ENCODE data around the gene FAM53B. TPM values are rescaled to one million over a fixed set of nuclear protein-coding genes. Genes with fewer than 3 reads are reported as not detected.
A peak's percentile ranks its signal among the peaks of the same experiment; 100 is the strongest.

The FAM53B gene
- total and polyA plus RNA-seq, 7 experiments from 2014 or later: 3.9 to 51.5 (median 27.7) TPM

DNA sequence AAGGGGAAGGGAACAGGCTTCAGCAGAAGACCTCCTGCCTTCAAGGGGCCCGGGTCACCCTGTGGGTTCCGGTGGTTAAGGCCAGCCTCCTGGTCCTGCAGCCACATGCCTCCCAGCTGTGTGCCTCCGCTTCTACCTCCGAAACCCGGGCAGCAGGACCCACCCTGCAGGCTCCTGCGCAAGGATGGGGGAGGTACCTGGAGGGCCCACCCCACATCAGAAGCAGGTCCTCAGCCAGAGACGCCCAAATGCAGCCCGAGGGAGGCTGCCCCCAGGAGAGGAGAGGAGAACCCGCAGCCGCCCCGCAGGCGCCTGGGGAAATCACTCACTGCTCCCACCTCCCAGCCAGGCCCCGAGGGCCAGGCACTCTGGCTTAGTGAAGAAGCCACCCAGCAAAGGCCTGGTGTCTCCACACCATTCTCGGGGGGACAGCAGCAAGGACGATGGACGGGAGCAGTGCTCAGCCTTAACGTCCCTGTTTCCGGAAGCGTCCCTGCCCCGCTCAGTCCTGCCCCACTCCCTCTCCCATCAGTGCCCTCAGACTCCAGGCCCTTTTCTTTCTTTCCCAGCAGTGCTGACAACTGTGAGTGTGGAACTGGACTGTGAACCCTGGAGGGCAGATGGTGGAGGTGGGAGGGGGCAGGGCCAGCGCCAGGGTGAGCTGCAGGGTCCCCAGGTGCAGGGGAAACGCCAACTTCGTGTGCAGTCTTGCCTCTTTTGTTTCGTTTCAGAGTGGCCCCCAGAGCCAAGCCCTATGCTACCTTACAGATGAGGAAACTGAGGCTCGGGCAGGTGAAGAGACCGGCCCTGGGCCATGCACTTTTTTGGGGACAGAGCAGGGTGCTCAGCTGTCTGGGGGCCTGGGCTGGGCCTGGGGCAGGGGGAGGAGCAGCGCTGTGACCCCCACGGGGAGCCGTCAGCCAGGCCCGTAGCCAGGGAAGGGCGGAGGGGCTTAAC lies 138.0 kb downstream of the FAM53B start:
- Histone ChIP-seq H3K4me3 (ENCODE audit: low read length) (no peak overlapping the region), H3K27ac (ENCODE audit: low read depth, low read length) (no peak overlapping the region), H3K9me3 (ENCODE audit: control insufficient read depth in 2 of 3, low read length in 3 of 3) (no peaks in the 10 kb centered on the region), H3K36me3 (ENCODE audit: control insufficient read depth in 2 of 3, insufficient read depth in 3 of 3, low read length in 3 of 3) (no peaks in the 10 kb centered on the region), H3K27me3 (ENCODE audit: control insufficient read depth in 2 of 2, insufficient read depth in 2 of 2, low read length in 2 of 2) (no peaks in the 10 kb centered on the region), H3K4me1 (ENCODE audit: control insufficient read depth in 2 of 2, insufficient read depth in 2 of 2, low read length in 2 of 2) (peaks cover 3% of the 10 kb centered on the region in 2 donors)
- CTCF ChIA-PET: no interaction called here
- Mint-ChIP-seq H3K4me3 (no peak overlapping the region), H3K36me3 (no peaks in the 10 kb centered on the region), H3K27me3 (peaks cover 0 to 5% (median 0%) of the 10 kb centered on the region in 5 donors), H3K9me3 (peaks cover 0 to 2% (median 0%) of the 10 kb centered on the region in 11 donors), H3K27ac (no peak overlapping the region), H3K4me1 (peaks cover 1 to 18% (median 8%) of the 10 kb centered on the region in 7 donors)
- no peak for DNase-seq
- POLR2A ChIA-PET: no interaction called here
- no peak for ATAC-seq
- intact Hi-C loops (cut with micrococcal nuclease): no loop called here

DNA sequence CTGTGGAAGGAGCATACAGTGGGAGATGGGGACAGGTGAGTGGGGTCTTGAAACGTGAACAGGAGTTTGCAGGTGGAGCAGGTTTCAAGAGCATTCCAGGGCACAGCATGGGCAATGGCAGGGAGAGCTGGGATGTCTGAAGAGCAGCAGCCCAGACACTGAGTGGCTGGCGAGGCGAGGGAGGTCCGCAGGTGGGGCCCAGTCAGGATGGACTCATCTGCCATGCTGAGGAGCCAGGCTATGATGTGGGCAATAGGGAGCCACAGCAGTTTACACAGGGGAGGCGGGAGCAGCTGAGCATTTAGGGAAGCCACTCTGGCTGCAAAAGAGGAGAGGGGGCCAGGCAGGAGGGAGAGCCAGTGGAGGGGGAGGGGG lies 138.7 kb downstream of the FAM53B start:
- no peak overlapping the region for H3K27ac ChIP-seq (ENCODE audit: low read depth, low read length)
- intact Hi-C loops (cut with micrococcal nuclease): no loop called here
- no peaks in the 10 kb centered on the region for H3K36me3 ChIP-seq (ENCODE audit: control insufficient read depth in 2 of 3, insufficient read depth in 3 of 3, low read length in 3 of 3)
- no peaks in the 10 kb centered on the region for H3K4me1 ChIP-seq (ENCODE audit: control insufficient read depth in 2 of 2, insufficient read depth in 2 of 2, low read length in 2 of 2)
- H3K36me3 Mint-ChIP-seq: no peaks in the 10 kb centered on the region
- no peak overlapping the region for H3K27ac Mint-ChIP-seq
- no peaks in the 10 kb centered on the region for H3K9me3 ChIP-seq (ENCODE audit: control insufficient read depth in 2 of 3, low read length in 3 of 3)
- H3K27me3 ChIP-seq (ENCODE audit: control insufficient read depth in 2 of 2, insufficient read depth in 2 of 2, low read length in 2 of 2): no peaks in the 10 kb centered on the region
- H3K4me3 Mint-ChIP-seq: no peak overlapping the region
- ChIA-PET POLR2A (no interaction called here), CTCF (no interaction called here)
- no peak for ATAC-seq
- DNase-seq: no peak
- H3K9me3 Mint-ChIP-seq: peaks cover 0 to 2% (median 0%) of the 10 kb centered on the region in 11 donors
- H3K4me3 ChIP-seq (ENCODE audit: low read length): no peak overlapping the region
- peaks cover 2 to 18% (median 7%) of the 10 kb centered on the region in 7 donors for H3K4me1 Mint-ChIP-seq
- H3K27me3 Mint-ChIP-seq: peaks cover 0 to 5% (median 0%) of the 10 kb centered on the region in 5 donors

DNA sequence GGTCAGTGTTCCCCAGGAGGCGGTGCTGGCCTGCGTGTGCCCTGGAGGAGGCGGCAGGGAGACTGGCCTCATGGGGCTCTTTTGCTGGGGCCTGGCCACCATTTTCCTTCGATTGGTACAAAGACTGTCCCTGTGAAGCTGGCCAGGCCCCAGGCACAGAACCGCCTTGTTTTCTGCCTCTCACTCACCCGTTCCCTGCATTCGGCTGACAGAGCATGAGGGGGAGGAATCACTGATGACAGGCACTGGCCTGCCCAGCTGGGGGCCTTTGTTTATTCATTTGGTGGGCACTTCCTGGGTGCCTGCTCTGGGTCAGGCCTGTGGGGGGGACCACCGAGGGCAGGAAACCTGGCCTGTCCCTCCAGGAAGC lies 139.2 kb downstream of the FAM53B start:
- Histone ChIP-seq H3K9me3 (ENCODE audit: control insufficient read depth in 2 of 3, low read length in 3 of 3) (no peaks in the 10 kb centered on the region), H3K4me3 (ENCODE audit: low read length) (no peak overlapping the region), H3K27me3 (ENCODE audit: control insufficient read depth in 2 of 2, insufficient read depth in 2 of 2, low read length in 2 of 2) (no peaks in the 10 kb centered on the region), H3K27ac (ENCODE audit: low read depth, low read length) (no peak overlapping the region), H3K4me1 (ENCODE audit: control insufficient read depth in 2 of 2, insufficient read depth in 2 of 2, low read length in 2 of 2) (no peaks in the 10 kb centered on the region), H3K36me3 (ENCODE audit: control insufficient read depth in 2 of 3, insufficient read depth in 3 of 3, low read length in 3 of 3) (no peaks in the 10 kb centered on the region)
- no peak for DNase-seq
- H3K4me1 Mint-ChIP-seq: peaks cover 2 to 16% (median 6%) of the 10 kb centered on the region in 7 donors
- CTCF ChIA-PET: interaction anchor here (0.6 kb wide), 1 partner anchor 13 kb away, joined by 3 read pairs; no protein-coding TSS in a partner anchor
- POLR2A ChIA-PET: no interaction called here
- peaks cover 0 to 5% (median 0%) of the 10 kb centered on the region in 5 donors for H3K27me3 Mint-ChIP-seq
- no peak overlapping the region for H3K4me3 Mint-ChIP-seq
- intact Hi-C loops (cut with micrococcal nuclease): no loop called here
- H3K36me3 Mint-ChIP-seq: no peaks in the 10 kb centered on the region
- peak overlapping the region in 1 of 9 donors; percentile 32 for H3K27ac Mint-ChIP-seq
- ATAC-seq: no peak
- peaks cover 0 to 2% (median 0%) of the 10 kb centered on the region in 11 donors for H3K9me3 Mint-ChIP-seq

DNA sequence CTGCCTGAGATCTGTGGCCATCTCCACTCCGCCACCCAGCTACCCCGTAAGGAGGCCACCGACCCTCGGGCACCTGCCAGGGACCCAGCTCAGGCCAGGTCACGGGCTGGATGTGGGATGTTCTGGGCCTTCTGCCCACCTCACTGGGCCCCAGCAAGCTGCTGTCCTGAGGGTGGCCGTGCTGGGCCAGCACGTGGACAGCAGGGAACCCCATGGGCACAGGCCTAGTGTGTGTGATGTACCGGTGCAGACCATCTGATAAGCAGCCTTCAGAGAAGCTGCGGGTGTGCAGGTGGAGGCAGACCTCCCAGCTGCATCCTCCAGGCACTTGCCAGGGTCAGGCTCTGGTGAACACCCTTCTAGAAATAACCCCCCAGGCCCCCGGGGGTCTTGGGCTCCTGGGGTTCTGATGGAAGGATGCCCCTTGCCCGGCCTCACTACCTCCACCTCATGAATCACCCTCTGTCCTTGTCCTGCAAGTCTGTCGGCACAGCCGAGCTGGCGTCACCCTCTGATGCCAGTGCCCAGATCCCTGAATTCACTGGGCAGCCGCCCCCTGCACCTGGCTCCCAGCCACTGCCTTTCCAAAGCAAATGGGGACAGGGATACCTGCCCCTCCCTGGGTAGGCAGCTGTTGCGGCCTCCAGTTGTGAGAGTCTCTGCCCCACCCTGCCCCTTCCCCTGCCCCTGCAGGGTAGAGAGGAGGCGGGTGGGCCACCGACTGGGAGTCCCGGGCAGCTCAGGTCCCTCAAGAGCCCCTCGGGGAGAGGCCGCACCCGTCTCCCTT lies 139.8 kb downstream of the FAM53B start:
- H3K9me3 ChIP-seq (ENCODE audit: control insufficient read depth in 2 of 3, low read length in 3 of 3): no peaks in the 10 kb centered on the region
- peaks cover 0 to 2% (median 0%) of the 10 kb centered on the region in 11 donors for H3K9me3 Mint-ChIP-seq
- ATAC-seq: no peak
- H3K4me1 ChIP-seq (ENCODE audit: control insufficient read depth in 2 of 2, insufficient read depth in 2 of 2, low read length in 2 of 2): no peaks in the 10 kb centered on the region
- peaks cover 0 to 15% (median under 1%) of the 10 kb centered on the region in 7 donors for H3K4me1 Mint-ChIP-seq
- H3K36me3 Mint-ChIP-seq: no peaks in the 10 kb centered on the region
- ChIA-PET CTCF (interaction anchor here (0.6 kb wide), 1 partner anchor 12 kb away, joined by 3 read pairs; no protein-coding TSS in a partner anchor), POLR2A (no interaction called here)
- H3K27me3 Mint-ChIP-seq: no peaks in the 10 kb centered on the region
- H3K27ac ChIP-seq (ENCODE audit: low read depth, low read length): no peak overlapping the region
- no peaks in the 10 kb centered on the region for H3K36me3 ChIP-seq (ENCODE audit: control insufficient read depth in 2 of 3, insufficient read depth in 3 of 3, low read length in 3 of 3)
- no peaks in the 10 kb centered on the region for H3K27me3 ChIP-seq (ENCODE audit: control insufficient read depth in 2 of 2, insufficient read depth in 2 of 2, low read length in 2 of 2)
- DNase-seq: no peak
- peak overlapping the region in 2 of 9 donors; percentile 55 for H3K27ac Mint-ChIP-seq
- no peak overlapping the region for H3K4me3 ChIP-seq (ENCODE audit: low read length)
- no peak overlapping the region for H3K4me3 Mint-ChIP-seq
- intact Hi-C loops (cut with micrococcal nuclease): no loop called here

DNA sequence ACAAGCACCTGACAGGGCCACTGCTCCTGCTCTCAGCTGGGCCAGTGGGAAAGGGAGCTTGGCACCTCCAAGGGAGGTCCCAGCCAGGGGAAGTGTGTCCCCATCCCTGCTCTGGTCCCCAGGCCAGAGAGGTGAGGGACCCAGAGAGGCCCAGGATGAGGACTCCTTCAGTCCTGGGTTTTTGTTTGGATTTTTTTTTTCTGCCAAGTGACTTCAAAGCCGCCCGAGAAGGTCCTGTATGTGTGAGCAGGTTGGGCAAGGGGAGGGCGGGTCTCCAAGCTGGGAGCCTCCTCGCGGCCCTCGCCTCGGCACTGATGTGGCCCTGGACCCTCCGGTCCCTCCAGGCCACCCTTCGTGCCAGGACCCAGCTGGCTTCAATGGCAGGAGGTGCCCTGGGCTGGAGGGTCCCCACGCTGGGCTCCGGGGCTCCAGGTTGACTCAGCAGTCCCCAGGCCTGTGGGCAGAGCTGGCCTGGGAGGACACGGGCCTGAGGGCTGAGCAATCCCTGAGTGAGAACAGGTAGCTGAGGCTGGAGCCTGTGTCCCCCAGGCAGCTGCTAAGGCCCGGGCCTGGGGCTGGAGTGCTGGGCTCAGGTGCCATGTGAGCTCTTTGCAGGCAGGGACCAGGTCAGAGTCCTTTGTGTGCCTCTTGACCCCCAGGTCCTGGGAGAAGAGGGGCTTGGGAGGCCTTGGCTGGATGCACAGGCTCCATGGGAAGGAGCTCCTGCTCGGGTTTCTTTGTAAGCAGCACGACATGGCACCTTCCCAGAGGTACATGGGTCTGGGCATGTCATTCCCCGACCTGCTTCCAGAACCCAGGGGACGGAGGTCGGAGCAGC lies 140.6 kb downstream of the FAM53B start:
- intact Hi-C loops (cut with micrococcal nuclease): no loop called here
- H3K9me3 ChIP-seq (ENCODE audit: control insufficient read depth in 2 of 3, low read length in 3 of 3): no peaks in the 10 kb centered on the region

DNA sequence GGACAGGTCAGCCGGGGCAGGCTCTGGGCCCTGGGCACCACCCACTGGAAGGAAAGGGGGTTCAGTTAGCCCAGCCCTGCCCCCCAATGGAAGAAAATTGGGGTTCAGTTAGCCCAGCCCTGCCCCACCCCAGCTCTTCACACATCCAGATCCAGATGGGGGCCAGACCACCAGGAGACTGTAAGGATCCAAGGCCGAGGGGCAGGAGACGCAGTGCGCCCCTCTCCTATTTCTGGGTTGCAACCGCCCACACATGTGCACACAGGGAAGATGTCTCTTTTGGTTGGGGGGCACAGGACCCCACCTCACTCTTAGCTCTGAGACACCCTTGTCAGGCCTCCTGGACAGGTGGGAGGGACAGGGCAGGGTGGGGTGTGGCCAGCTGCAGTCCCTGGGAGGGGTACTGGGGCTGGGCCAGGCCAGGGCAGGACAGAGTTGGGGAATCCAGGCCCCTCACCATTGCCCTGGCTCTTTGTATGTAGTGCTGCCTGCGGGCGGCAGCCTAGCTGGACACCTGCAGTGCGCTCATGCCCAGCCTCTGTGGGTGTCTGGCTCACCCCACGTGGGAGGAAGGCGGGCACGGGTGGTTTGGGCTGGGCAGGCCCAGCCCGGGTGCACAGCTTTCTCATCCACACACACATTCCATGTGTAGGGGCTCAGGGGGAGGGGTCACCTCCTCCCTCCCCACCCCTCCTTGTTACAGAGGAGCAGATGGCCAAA lies 141.4 kb downstream of the FAM53B start:
- Histone ChIP-seq H3K27me3 (ENCODE audit: control insufficient read depth in 2 of 2, insufficient read depth in 2 of 2, low read length in 2 of 2) (no peaks in the 10 kb centered on the region), H3K4me1 (ENCODE audit: control insufficient read depth in 2 of 2, insufficient read depth in 2 of 2, low read length in 2 of 2) (no peaks in the 10 kb centered on the region), H3K36me3 (ENCODE audit: control insufficient read depth in 2 of 3, insufficient read depth in 3 of 3, low read length in 3 of 3) (no peaks in the 10 kb centered on the region), H3K9me3 (ENCODE audit: control insufficient read depth in 2 of 3, low read length in 3 of 3) (no peaks in the 10 kb centered on the region), H3K27ac (ENCODE audit: low read depth, low read length) (no peak overlapping the region), H3K4me3 (ENCODE audit: low read length) (no peak overlapping the region)
- Mint-ChIP-seq H3K27me3 (no peaks in the 10 kb centered on the region), H3K4me3 (no peak overlapping the region), H3K4me1 (peaks cover 0 to 19% (median 0%) of the 10 kb centered on the region in 7 donors), H3K9me3 (no peaks in the 10 kb centered on the region), H3K27ac (no peak overlapping the region), H3K36me3 (no peaks in the 10 kb centered on the region)
- CTCF ChIA-PET: no interaction called here
- ATAC-seq (no peak), DNase-seq (no peak)
- intact Hi-C loops (cut with micrococcal nuclease): no loop called here
- POLR2A ChIA-PET: no interaction called here

More for the DNA sequence above, 140.6 kb downstream of the FAM53B start:
- DNase-seq (no peak), ATAC-seq (no peak)
- Histone ChIP-seq H3K36me3 (ENCODE audit: control insufficient read depth in 2 of 3, insufficient read depth in 3 of 3, low read length in 3 of 3) (no peaks in the 10 kb centered on the region), H3K27ac (ENCODE audit: low read depth, low read length) (no peak overlapping the region), H3K4me3 (ENCODE audit: low read length) (no peak overlapping the region), H3K27me3 (ENCODE audit: control insufficient read depth in 2 of 2, insufficient read depth in 2 of 2, low read length in 2 of 2) (no peaks in the 10 kb centered on the region), H3K4me1 (ENCODE audit: control insufficient read depth in 2 of 2, insufficient read depth in 2 of 2, low read length in 2 of 2) (no peaks in the 10 kb centered on the region)
- no peak overlapping the region for H3K4me3 Mint-ChIP-seq
- ChIA-PET CTCF (no interaction called here), POLR2A (no interaction called here)
- no peaks in the 10 kb centered on the region for H3K36me3 Mint-ChIP-seq
- H3K4me1 Mint-ChIP-seq: peaks cover 0 to 19% (median 0%) of the 10 kb centered on the region in 7 donors
- H3K9me3 Mint-ChIP-seq: peaks cover 0 to 2% (median 0%) of the 10 kb centered on the region in 11 donors
- no peak overlapping the region for H3K27ac Mint-ChIP-seq
- H3K27me3 Mint-ChIP-seq: no peaks in the 10 kb centered on the region

Measured in naive thymus-derived CD4-positive, alpha-beta T cell (primary cell).